HEK293 (cell line): ENCODE results near the gene AFF1.

Experiments
- CTCF ChIA-PET: fragments of 350-600 bp; formaldehyde crosslinking; extraction: SDS; loops from one replicate; lab custom pipeline; 2021; ENCODE audit warnings: antibody characterized with exemption; lab: Yijun Ruan, JAX
- POLR2A ChIA-PET: fragments of 300-600 bp; formaldehyde crosslinking; extraction: SDS; loops from one replicate; lab custom pipeline; 2020; ENCODE audit warnings: antibody characterized with exemption, inconsistent platforms; lab: Yijun Ruan, JAX
- H3K27ac ChIP-seq: fragments of 200-500 bp; sonication (Bioruptor generic); 2 replicates; pipeline ENCODE4 v1.5.1; 2014; ENCODE audit warnings: low read depth, low read length, control low read depth, inconsistent platforms; ENCODE audit errors: extremely low read depth
- H3K36me3 ChIP-seq, 2 experiments: fragments of 200-500 bp in 1 of 2; sonication (Bioruptor generic) in 1 of 2; 1 replicate in 1 of 2; 2 replicates in 1 of 2; pipeline ENCODE4 v1.5.1; 2014 to 2017; ENCODE audit warnings: inconsistent platforms in 2 of 2, low read length in 2 of 2; ENCODE audit not compliant: control insufficient read depth in 2 of 2, insufficient read depth in 1 of 2
- H3K4me1 ChIP-seq: fragments of 200-500 bp; sonication (Bioruptor generic); 2 replicates; pipeline ENCODE4 v1.5.1; 2014; ENCODE audit warnings: mild to moderate bottlenecking, low read length, inconsistent platforms; ENCODE audit not compliant: control insufficient read depth, insufficient read depth
- H3K4me3 ChIP-seq: 2 replicates; pipeline ENCODE4 v1.5.1; 2011; ENCODE audit warnings: low read depth, mild to moderate bottlenecking, control low read depth, low read length, moderate library complexity
- H3K9me3 ChIP-seq: fragments of 200-500 bp; sonication (Bioruptor generic); 2 replicates; pipeline ENCODE4 v1.5.1; 2014; ENCODE audit warnings: low read depth, low read length, inconsistent platforms; ENCODE audit not compliant: control insufficient read depth, insufficient read depth
- KLF8 ChIP-seq: fragments of 450-650 bp; formaldehyde crosslinking; IDR thresholded peaks from 2 replicates; pipeline ENCODE4 v1.5.1; 2016; ENCODE audit warnings: missing biosample characterization, missing genetic modification characterization
- PRDM6 ChIP-seq: fragments of 450-650 bp; formaldehyde crosslinking; IDR thresholded peaks from 2 replicates; pipeline ENCODE4 v1.5.1; 2017; ENCODE audit warnings: missing biosample characterization, missing genetic modification characterization
- REPIN1 ChIP-seq: fragments of 450-650 bp; formaldehyde crosslinking; IDR thresholded peaks from 2 replicates; pipeline ENCODE4 v1.5.1; 2017; ENCODE audit warnings: missing biosample characterization, missing genetic modification characterization, low read depth
- SCRT2 ChIP-seq: fragments of 450-650 bp; formaldehyde crosslinking; IDR thresholded peaks from 2 replicates; pipeline ENCODE4 v1.5.1; 2016; ENCODE audit warnings: missing biosample characterization, missing genetic modification characterization
- SP3 ChIP-seq: fragments of 450-650 bp; formaldehyde crosslinking; IDR thresholded peaks from 2 replicates; pipeline ENCODE4 v1.5.1; 2016; ENCODE audit warnings: missing biosample characterization, missing genetic modification characterization
- YY2 ChIP-seq: fragments of 450-650 bp; formaldehyde crosslinking; IDR thresholded peaks from 2 replicates; pipeline ENCODE4 v1.5.1; 2016; ENCODE audit warnings: missing biosample characterization, missing genetic modification characterization
- ZBTB48 ChIP-seq: fragments of 450-650 bp; formaldehyde crosslinking; IDR thresholded peaks from 2 replicates; pipeline ENCODE4 v1.5.1; 2016; ENCODE audit warnings: missing biosample characterization, missing genetic modification characterization
- ZBTB8A ChIP-seq: fragments of 450-650 bp; formaldehyde crosslinking; IDR thresholded peaks from 2 replicates; pipeline ENCODE4 v1.5.1; 2016; ENCODE audit warnings: missing biosample characterization, missing genetic modification characterization
- ZFP41 ChIP-seq: fragments of 450-650 bp; formaldehyde crosslinking; IDR thresholded peaks from 2 replicates; pipeline ENCODE4 v1.5.1; 2016; ENCODE audit warnings: missing biosample characterization, missing genetic modification characterization, borderline replicate concordance
- ZNF133 ChIP-seq: fragments of 450-650 bp; formaldehyde crosslinking; IDR thresholded peaks from 2 replicates; pipeline ENCODE4 v1.5.1; 2016; ENCODE audit warnings: missing biosample characterization, missing genetic modification characterization
- ZNF16 ChIP-seq: fragments of 450-650 bp; formaldehyde crosslinking; IDR thresholded peaks from 2 replicates; pipeline ENCODE4 v1.5.1; 2016; ENCODE audit warnings: low read depth, missing biosample characterization, missing genetic modification characterization
- ZNF26 ChIP-seq: fragments of 450-650 bp; formaldehyde crosslinking; IDR thresholded peaks from 2 replicates; pipeline ENCODE4 v1.5.1; 2016; ENCODE audit warnings: missing biosample characterization, missing genetic modification characterization
- ZNF292 ChIP-seq: fragments of 450-650 bp; formaldehyde crosslinking; IDR thresholded peaks from 2 replicates; pipeline ENCODE4 v1.5.1; 2016; ENCODE audit warnings: low read depth, missing biosample characterization, missing genetic modification characterization, borderline replicate concordance
- ZNF324 ChIP-seq: fragments of 450-650 bp; formaldehyde crosslinking; IDR thresholded peaks from 2 replicates; pipeline ENCODE4 v1.5.1; 2016; ENCODE audit warnings: missing biosample characterization, missing genetic modification characterization
- ZNF514 ChIP-seq: fragments of 450-650 bp; formaldehyde crosslinking; IDR thresholded peaks from 2 replicates; pipeline ENCODE4 v1.5.1; 2016; ENCODE audit warnings: missing biosample characterization, missing genetic modification characterization
- ZNF629 ChIP-seq: fragments of 450-650 bp; formaldehyde crosslinking; IDR thresholded peaks from 2 replicates; pipeline ENCODE4 v1.5.1; 2017; ENCODE audit warnings: missing biosample characterization, missing genetic modification characterization
- ZNF654 ChIP-seq: fragments of 450-650 bp; formaldehyde crosslinking; IDR thresholded peaks from 2 replicates; pipeline ENCODE4 v1.5.1; 2016; ENCODE audit warnings: low read depth, missing biosample characterization, missing genetic modification characterization
- ZNF692 ChIP-seq: fragments of 450-650 bp; formaldehyde crosslinking; IDR thresholded peaks from 2 replicates; pipeline ENCODE4 v1.5.1; 2016; ENCODE audit warnings: missing biosample characterization, missing genetic modification characterization
- ZNF791 ChIP-seq: fragments of 450-650 bp; formaldehyde crosslinking; IDR thresholded peaks from 2 replicates; pipeline ENCODE4 v1.5.1; 2016; ENCODE audit warnings: missing biosample characterization, missing genetic modification characterization
- ZSCAN16 ChIP-seq: fragments of 450-650 bp; formaldehyde crosslinking; IDR thresholded peaks from 2 replicates; pipeline ENCODE4 v1.5.1; 2016; ENCODE audit warnings: missing biosample characterization, missing genetic modification characterization
- ZSCAN18 ChIP-seq: fragments of 450-650 bp; formaldehyde crosslinking; IDR thresholded peaks from 2 replicates; pipeline ENCODE4 v1.5.1; 2016; ENCODE audit warnings: missing biosample characterization, missing genetic modification characterization

AFF1 gene

GRCh38 chr4:87015416-87015815 lies 80.6 kb downstream of the AFF1 start:
- ChIA-PET POLR2A (interaction anchor here (1.1 kb wide), 1 partner anchor 9 kb away, joined by 4 read pairs; no protein-coding TSS in a partner anchor), CTCF (no interaction called here)
- no peak for TF ChIP-seq SP3 (tag by site-specific recombination)
- TF ChIP-seq PRDM6 (tag by site-specific recombination) = peak; percentile 82

GRCh38 chr4:87017580-87018342 lies 83.0 kb downstream of the AFF1 start:
- H3K36me3 ChIP-seq = no peaks in the 10 kb centered on the region
- TF ChIP-seq PRDM6 (tag by site-specific recombination) = peak; percentile 41; the same call in 1 of the 2 replicates
- no peak for TF ChIP-seq ZNF133 (tag by site-specific recombination)
- peak; percentile 56 for TF ChIP-seq ZNF629 (tag by site-specific recombination)
- TF ChIP-seq ZSCAN16 = 0 out of 2 replicates have a peak, but pooled peaks have one; percentile 17
- ChIA-PET POLR2A (no interaction called here), CTCF (interaction anchor here (0.7 to 1.1 kb wide), 3 partner anchors 19 to 75 kb away, joined by 3 read pairs; no protein-coding TSS in a partner anchor)
- H3K4me1 ChIP-seq = peaks cover 16% of the 10 kb centered on the region
- no peak overlapping the region for H3K27ac ChIP-seq
- no peaks in the 10 kb centered on the region for H3K9me3 ChIP-seq
- no peak overlapping the region for H3K4me3 ChIP-seq

More at GRCh38 chr4:87015416-87015815, 80.6 kb downstream of the AFF1 start:
- no peak overlapping the region for H3K4me3 ChIP-seq
- H3K9me3 ChIP-seq = no peaks in the 10 kb centered on the region
- peaks cover 22% of the 10 kb centered on the region for H3K4me1 ChIP-seq
- no peaks in the 10 kb centered on the region for H3K36me3 ChIP-seq
- no peak overlapping the region for H3K27ac ChIP-seq

- Histone ChIP-seq H3K4me1 (peaks cover 16% of the 10 kb centered on the region), H3K4me3 (no peak overlapping the region), H3K27ac (no peak overlapping the region), H3K9me3 (no peaks in the 10 kb centered on the region), H3K36me3 (no peaks in the 10 kb centered on the region)
- CTCF ChIA-PET = interaction anchor here (1.0 to 1.1 kb wide), 2 partner anchors 37 to 74 kb away, joined by 3 read pairs; no protein-coding TSS in a partner anchor
- POLR2A ChIA-PET = interaction anchor here (0.5 kb wide), 1 partner anchor 22 kb away, joined by 5 read pairs; no protein-coding TSS in a partner anchor
- TF ChIP-seq ZBTB8A (tag by site-specific recombination) (no peak), ZNF692 (tag by site-specific recombination) (no peak), ZSCAN18 (tag by site-specific recombination) (no peak), ZNF26 (tag by site-specific recombination) (no peak), KLF8 (tag by site-specific recombination) (no peak), REPIN1 (tag by site-specific recombination) (no peak), ZNF791 (tag by site-specific recombination) (no peak), ZNF514 (tag by site-specific recombination) (no peak), ZNF654 (tag by site-specific recombination) (no peak), ZFP41 (tag by site-specific recombination) (no peak), ZBTB48 (tag by site-specific recombination) (no peak), ZNF16 (tag by site-specific recombination) (no peak), ZNF324 (tag by site-specific recombination) (no peak), ZNF292 (tag by site-specific recombination) (no peak), YY2 (tag by site-specific recombination) (no peak), SCRT2 (no peak)
Measured at GRCh38 chr4:87018753-87019152, 83.9 kb downstream of the AFF1 start.
